GM18858 (cell line): Measurements from ENCODE around the gene STK17B.

Experiments used
- ATAC-seq: cut with Tn5 transposase; IDR thresholded peaks from one replicate; pipeline ENCODE4 v1.9.1; 2021; ENCODE audit not compliant: unreplicated experiment

Gene STK17B

GRCh38 chr2:196184921-196185320 lies 13.5 kb upstream of the STK17B start:
- no peak for ATAC-seq

DNA sequence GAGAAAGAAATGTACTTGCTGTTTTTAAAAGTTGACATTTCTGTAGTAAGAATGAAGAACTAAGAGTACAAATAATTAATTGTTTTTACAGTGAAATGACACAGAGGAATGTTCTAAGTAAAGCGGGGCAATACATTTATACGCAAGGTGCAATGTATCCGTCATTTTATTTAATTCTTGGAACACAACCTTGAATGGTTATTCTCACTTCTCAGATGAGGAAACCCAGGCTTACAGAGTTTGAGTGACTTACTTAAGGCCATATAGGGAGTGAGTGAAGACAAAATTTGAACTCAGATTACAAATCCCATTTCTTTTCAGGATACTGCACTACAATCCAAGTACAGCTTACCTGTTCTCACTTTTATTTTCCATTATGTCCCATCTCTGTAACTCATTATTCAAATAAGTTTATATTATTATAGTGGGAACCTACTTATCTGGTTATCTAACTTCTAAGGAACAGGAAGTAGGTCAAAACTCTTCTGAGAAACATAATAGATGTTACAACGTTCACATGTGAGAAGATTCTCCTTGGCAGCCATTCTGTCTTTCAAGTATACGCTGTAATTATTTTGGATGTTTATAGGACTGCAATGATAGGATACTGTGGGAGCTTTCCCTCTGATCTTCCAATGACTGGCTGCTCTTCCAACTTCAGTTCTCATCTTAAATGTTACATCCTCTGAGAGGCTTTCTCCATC lies 12.3 kb upstream of the STK17B start:
- ATAC-seq: no peak

DNA sequence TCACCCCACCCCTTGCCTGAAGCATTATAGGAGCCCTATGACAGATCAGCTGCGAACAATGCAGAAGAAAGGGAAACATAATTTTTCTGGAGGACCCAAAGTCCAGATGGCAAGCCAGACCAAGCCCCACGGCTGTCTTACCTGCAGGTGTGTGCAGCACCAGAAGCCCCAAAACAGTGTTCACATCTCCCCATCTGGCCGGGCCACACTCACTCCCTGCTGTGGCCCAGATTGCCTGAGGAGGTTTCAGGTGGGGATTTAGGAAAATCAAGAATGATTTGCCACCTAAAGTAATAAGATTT lies 11.7 kb upstream of the STK17B start:
- ATAC-seq: no peak

DNA sequence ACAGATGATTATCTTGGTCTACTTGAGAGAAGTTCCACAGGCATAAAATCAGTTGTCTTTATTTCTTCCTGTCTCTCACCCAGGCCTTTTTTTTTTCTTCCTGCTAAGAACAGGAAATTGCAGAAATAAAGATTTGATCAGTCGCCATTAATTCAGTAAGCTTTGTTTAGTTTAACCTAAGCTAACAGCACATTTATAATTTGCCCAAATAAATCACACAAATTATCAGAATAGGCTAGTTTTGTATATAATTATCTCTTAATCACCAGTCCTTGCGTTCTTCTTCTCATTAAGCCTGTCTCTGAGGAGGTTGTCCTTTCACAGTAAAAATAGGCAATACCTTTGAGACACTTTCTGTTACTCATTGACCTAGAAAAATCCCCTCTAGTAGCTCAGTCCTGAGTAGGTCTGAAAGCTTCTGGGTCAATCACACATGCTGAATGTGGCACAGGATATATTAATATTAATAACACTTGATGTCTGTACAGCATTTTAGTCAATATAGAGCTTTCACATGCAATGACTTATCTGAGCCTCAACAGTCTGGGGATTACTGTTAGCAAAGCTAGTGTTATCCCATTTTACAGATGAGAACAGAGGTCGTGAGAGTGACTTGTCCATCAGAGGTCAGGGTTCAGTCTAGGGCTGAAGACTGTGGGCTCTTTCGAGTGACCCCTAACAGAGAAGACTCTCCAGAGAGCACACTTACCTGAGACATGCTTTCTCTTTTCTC lies 11.2 kb upstream of the STK17B start:
- peak; percentile 89 for ATAC-seq

- no peak for ATAC-seq
Measured at GRCh38 chr2:196181484-196181883, 10.1 kb upstream of the STK17B start.

GRCh38 chr2:196177124-196177523 lies 5.7 kb upstream of the STK17B start:
- ATAC-seq: no peak

- peak; percentile 65 for ATAC-seq
Measured at GRCh38 chr2:196176142-196176738, 4.9 kb upstream of the STK17B start.

GRCh38 chr2:196174404-196174803 lies 3.0 kb upstream of the STK17B start:
- ATAC-seq: no peak

- no peak for ATAC-seq
Measured at GRCh38 chr2:196173505-196173904, 2.1 kb upstream of the STK17B start.

- no peak for ATAC-seq
Measured at GRCh38 chr2:196172951-196173350, 1.6 kb upstream of the STK17B start.

DNA sequence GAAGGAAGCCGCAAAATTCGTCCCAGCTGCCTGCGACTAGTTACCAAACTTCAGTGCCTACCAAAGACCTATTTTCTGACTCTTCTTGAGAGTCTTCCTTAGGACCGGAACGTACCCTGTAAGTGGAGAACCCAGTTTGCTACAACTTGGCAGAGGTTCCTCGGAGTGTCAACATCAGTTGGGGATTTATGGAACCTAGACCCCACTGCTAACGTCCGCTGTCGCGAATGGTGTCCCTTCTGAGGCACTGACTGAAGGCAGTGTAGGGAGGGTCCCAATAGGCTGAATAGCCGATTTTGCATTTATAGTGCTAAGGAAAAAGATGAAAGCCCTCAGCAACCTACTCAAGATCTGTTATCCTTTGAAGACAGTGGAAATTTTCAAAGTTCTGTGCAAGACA lies 568 bp upstream of the STK17B start:
- ATAC-seq: no peak

DNA sequence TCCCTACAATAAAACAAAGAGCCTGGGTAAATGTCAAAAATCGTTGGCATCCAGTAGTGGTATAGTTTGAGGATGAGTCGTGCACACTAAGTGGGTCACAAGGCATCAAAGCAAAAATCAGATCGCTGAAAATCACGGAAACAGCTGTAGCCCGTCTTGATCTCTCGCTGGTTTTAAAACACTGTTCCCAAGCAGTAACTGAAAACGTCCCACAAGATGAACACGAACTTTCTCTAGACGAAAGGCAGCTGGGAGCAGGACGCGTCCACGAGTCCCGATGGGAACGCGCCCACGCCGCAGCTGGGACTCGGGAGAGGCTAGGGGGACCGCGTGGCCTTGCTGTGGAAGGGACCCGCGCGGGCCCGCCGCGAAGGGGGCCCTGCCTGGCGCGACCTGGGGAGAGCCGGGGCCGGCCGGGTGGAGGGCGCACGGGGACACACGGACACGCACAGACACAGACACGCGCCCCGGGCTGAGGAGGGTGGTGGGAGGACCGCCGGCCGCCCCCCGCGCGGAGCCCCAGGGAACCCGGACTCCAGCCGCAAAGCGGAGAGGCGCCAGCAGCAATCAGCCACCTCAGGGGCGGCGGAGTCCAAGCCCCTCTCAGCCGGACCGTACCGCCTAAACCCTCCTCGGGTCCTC lies 651 bp downstream of the STK17B start:
- ATAC-seq: no peak

DNA sequence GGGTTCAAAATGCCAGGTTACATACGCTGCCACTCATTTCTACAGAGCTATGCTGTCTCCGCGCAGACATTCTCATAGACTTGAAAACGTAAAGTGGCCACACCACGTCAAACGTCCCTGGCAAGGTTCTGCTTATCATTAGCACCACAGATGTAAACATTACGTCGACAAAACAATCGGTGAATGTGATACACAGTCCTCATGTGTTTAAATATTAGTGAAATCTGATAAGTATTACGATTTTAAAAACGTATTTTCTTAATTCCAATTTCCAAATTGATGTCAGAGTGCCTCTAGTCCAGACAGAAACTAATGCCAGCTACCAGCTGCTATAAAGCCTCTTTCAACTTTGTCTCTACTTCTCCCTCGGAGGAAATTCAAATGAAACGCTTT lies 1.2 kb downstream of the STK17B start:
- peak; percentile 24 for ATAC-seq

GRCh38 chr2:196169516-196169915 lies 1.9 kb downstream of the STK17B start:
- no peak for ATAC-seq

DNA sequence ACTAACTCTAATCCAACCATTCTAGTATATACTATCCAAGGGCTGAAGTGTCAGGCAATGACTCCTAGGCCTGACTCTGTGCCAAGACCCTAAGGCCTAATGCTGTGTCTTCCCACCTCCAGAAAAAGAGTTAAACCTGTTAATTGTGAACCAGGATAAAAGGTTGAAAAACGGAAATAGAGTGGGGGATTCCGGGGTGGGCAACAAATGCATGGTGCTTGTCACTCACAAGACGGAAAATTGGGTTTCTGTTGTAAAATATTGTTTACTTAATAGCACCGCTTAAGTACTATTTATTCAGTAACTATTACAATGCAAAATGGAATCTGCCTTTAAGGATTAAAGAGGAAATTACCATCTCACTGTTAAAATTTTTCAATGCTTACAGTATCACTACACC lies 3.2 kb downstream of the STK17B start:
- ATAC-seq: no peak

DNA sequence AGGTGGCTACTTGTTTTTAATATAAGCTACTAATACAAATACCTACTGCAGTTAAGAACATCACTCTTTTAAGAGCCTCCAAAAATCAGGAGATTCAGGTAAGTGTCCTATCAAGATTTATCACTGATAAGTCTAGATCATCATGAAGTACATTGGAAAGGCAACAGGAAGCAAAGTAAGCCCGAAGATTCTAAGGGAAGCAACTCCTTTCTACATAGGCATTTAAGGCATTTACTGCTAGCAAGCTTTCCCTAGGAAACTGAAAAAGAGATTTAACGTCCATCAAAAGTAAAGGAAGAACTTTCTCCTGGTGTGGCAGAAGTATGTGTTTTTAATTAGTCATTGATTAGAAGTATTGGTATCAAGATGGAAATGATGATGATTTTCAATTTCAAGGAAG lies 3.7 kb downstream of the STK17B start:
- ATAC-seq: no peak

DNA sequence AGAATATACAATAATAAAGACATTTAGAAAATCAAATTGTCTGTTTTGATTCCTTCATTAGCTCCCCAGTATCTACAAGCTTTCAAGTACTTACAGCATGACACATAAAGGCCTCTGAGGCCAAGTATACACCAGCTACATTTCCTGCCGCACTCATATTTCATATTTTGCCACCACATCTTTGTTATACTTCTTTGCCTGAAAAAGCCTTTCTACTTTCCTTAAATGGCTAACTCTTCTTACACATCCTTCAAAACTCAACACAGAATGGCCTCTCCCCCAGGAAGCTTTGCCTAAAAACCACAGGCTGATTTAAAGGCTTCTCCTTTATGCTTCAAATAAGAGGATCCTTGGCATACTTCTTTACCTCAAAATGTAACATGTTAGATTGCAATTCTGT lies 4.5 kb downstream of the STK17B start:
- ATAC-seq: no peak

DNA sequence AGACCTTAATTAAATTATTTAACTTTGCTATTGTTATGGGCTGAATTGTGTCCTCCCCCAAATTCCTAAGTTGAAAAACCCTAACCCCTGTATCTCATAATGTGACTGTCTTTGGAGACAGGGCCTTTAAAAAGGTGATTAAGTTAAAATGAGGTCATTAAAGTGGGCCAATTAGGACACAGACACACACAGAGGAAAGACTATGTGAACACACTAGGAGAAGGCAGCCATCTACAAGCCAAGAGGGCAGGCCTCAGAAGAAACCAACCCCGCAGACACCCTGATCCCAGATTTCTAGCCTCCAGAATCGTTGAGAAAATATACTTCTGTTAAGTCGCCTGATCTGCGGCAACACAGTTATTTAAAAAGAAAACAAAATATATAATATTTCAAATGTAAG lies 6.4 kb downstream of the STK17B start:
- ATAC-seq: no peak

DNA sequence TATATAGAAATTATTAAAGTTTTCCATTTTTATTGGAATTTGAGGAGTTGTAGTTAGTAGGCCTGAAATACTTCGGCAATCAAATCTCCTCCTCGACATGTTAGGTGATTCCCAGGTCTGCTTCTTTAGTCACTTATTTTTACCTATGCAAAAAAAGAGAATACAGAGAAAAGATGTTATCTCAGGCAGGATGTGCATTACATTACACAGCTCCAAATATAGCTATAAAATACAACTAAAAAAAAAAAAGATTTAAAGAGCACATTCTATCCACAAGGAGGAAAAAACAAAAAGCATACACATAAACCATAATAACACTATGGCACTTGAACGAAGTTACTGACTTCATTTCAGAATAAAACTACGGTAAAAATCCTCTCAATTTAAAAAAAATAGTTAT lies 8.1 kb downstream of the STK17B start:
- ATAC-seq: no peak

- no peak for ATAC-seq
Measured at GRCh38 chr2:196162586-196163175, 8.7 kb downstream of the STK17B start.

- ATAC-seq: no peak
Measured at GRCh38 chr2:196160946-196161345, 10.4 kb downstream of the STK17B start.

DNA sequence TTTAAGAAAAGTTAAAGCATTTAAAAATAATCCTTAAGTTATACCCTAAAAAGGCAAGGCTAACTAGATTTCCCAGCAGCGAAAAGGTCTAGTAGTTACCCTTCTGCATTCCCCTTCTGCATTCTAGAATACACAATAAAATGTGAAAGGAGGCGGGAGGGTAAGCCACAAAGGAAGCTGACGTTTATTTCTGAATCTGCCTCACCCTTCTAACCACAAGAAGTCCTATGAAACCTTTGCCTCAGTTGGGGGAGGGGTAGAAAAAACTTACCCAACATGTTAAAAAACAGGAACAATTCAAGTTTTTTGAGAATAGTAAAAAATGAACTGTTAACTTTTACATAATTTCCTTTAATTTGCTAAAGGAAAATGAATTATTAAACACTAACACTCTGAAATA lies 11.3 kb downstream of the STK17B start:
- peak; percentile 71 for ATAC-seq
